OCI-LY3 (cell line): ENCODE results near the gene SHMT2.
"Not testable (repeated sequence)": the region's sequence is repeated elsewhere in the genome, so short reads cannot be mapped to it uniquely, and the experiment has no call there.

ENCODE experiments used
- H2AFZ ChIP-seq: fragments of 200-600, 300-600 bp; shearing (Covaris generic); 2 replicates; pipeline ENCODE4 v1.6.0; 2014; ENCODE audit warnings: antibody characterized with exemption, low read depth, low read length
- H3K27ac ChIP-seq: fragments of 200-600, 300-600 bp; sonication (generic); 2 replicates; pipeline ENCODE4 v1.5.1; 2014; ENCODE audit warnings: mild to moderate bottlenecking, low read length, moderate library complexity, mixed read lengths
- H3K27me3 ChIP-seq: fragments of 200-600, 300-600 bp; sonication (generic); 2 replicates; pipeline ENCODE4 v1.6.1; 2014; ENCODE audit warnings: low read depth, low read length, mixed read lengths
- H3K36me3 ChIP-seq: fragments of 200-600, 300-600 bp; sonication (generic); replicated peaks from 2 replicates; pipeline ENCODE3; 2014; ENCODE audit warnings: low read depth, low read length, mixed read lengths
- H3K4me1 ChIP-seq: fragments of 300-600, 200-600 bp; sonication (generic); 2 replicates; pipeline ENCODE4 v1.6.1; 2014; ENCODE audit warnings: low read length, mixed read lengths
- H3K4me2 ChIP-seq: fragments of 200-600, 300-600 bp; sonication (generic); 2 replicates; pipeline ENCODE4 v1.6.1; 2014; ENCODE audit warnings: low read length, mixed read lengths
- H3K4me3 ChIP-seq: fragments of 300-600, 200-600 bp; sonication (generic); 2 replicates; pipeline ENCODE4 v1.5.1; 2014; ENCODE audit warnings: antibody characterized with exemption, mild to moderate bottlenecking, low read length, moderate library complexity
- H3K79me2 ChIP-seq: fragments of 300-600, 200-600 bp; shearing (Covaris generic); 2 replicates; pipeline ENCODE4 v1.6.1; 2014; ENCODE audit warnings: mild to moderate bottlenecking, low read length, mixed read lengths
- H3K9ac ChIP-seq: fragments of 300-600, 200-600 bp; shearing (Covaris generic); 2 replicates; pipeline ENCODE4 v1.6.0; 2014; ENCODE audit warnings: mild to moderate bottlenecking, low read length, moderate library complexity
- H3K9me3 ChIP-seq: fragments of 200-600, 300-600 bp; shearing (Covaris generic); 2 replicates; pipeline ENCODE4 v1.6.1; 2014; ENCODE audit warnings: low read length, mixed read lengths; ENCODE audit not compliant: insufficient read depth
- H4K20me1 ChIP-seq: fragments of 200-600, 300-600 bp; sonication (generic); 2 replicates; pipeline ENCODE4 v1.6.1; 2016; ENCODE audit warnings: low read length, mixed read lengths; ENCODE audit not compliant: insufficient read depth
- EZH2phosphoT487 ChIP-seq: fragments of 200-600 bp; shearing (Covaris generic); IDR thresholded peaks from 2 replicates; pipeline ENCODE4 v1.6.1; 2018; ENCODE audit warnings: antibody characterized with exemption, mixed run types, low read depth
- TF ChIP-seq, protein P1 (sequence below): fragments of 200-600, 300-600 bp; sonication (generic); IDR thresholded peaks from 2 replicates; pipeline ENCODE4 v1.5.1; 2014; ENCODE audit warnings: antibody characterized with exemption, low read length, low read depth

Gene SHMT2

DNA sequence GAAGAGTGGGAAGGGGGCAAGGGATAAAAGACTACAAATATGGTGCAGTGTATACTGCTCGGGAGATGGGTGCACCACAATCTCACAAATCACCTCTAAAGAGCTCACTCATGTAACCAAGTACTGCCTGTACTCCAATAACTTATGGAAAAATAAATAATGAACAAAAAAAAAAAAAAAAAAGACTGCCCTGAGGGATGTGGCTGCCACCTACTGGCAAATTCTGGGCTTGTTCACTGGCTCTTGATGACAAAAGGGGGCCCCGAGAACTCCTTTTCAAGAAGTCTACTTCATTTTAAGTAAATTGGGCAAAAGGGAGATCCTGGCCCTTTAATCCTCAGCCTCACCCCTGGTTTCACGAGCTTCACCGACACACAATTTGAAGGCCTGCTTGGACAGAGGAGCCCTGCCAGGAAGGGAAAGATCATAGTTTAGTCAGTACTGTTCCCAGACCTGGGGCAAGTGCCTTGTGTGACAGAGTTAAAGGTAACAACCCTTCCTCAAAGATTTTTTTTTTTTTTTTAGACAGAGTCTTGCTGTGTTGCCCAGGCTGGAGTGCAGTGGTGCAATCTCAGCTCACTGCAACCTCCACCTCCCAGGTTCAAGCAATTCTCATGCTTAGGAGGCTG, 47.5 kb downstream of the SHMT2 start:
- H2AFZ ChIP-seq: no peak overlapping the region
- TF ChIP-seq, protein P1, sequence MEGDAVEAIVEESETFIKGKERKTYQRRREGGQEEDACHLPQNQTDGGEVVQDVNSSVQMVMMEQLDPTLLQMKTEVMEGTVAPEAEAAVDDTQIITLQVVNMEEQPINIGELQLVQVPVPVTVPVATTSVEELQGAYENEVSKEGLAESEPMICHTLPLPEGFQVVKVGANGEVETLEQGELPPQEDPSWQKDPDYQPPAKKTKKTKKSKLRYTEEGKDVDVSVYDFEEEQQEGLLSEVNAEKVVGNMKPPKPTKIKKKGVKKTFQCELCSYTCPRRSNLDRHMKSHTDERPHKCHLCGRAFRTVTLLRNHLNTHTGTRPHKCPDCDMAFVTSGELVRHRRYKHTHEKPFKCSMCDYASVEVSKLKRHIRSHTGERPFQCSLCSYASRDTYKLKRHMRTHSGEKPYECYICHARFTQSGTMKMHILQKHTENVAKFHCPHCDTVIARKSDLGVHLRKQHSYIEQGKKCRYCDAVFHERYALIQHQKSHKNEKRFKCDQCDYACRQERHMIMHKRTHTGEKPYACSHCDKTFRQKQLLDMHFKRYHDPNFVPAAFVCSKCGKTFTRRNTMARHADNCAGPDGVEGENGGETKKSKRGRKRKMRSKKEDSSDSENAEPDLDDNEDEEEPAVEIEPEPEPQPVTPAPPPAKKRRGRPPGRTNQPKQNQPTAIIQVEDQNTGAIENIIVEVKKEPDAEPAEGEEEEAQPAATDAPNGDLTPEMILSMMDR: peak; percentile 29
- TF ChIP-seq EZH2phosphoT487: no peak

DNA sequence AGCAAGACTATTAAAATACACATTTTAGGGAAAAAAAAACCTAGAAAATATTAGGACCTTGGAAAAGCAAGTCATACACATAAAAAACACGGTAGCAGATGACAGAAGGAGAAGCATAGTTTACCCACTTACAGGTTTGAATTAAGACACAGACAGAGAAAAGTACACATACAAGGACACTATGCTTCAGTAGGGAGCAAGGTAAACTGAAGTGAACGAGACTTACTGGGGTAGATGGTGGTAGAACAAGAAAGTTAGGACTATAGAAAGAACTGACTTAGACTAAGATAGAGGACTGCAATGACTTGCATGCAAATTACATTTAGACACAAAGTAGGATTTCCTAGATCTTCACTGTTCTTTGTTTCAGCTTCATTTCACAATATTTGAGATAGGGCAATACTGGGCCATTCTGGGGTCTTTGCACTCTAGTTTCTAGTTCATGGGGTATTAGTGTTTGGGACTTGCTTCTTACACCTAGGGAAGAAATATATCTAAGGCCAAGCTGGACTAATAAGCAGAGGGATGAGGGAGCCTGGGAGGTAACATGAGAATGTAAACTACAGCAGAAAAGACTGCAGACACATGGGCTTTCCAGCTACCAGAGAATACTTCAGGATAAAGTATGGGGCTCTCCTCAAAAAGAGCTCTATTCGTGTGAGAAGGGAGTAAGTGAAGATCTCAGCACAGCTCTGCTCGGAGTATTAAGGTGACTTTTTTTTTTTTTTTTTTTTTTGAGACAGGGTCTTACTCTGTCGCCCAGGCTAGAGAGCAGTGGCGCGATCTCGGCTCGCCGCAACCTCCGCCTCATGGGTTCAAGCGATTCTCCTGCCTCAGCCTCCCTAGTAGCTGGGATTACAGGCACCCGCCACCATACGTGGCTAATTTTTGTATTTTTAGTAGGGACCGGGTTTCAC, 49.2 kb downstream of the SHMT2 start:
- no peaks in the 10 kb centered on the region for H4K20me1 ChIP-seq
- H3K79me2 ChIP-seq: no peaks in the 10 kb centered on the region
- no peaks in the 10 kb centered on the region for H3K27me3 ChIP-seq
- H3K4me2 ChIP-seq: no peak overlapping the region
- H3K9ac ChIP-seq: no peak overlapping the region
- H3K4me1 ChIP-seq: peaks cover 9% of the 10 kb centered on the region
- peaks cover 7% of the 10 kb centered on the region for H3K36me3 ChIP-seq
- TF ChIP-seq EZH2phosphoT487: no peak
- TF ChIP-seq, protein P1: no peak
- no peak overlapping the region for H3K27ac ChIP-seq
- H3K4me3 ChIP-seq: no peak overlapping the region
- no peaks in the 10 kb centered on the region for H3K9me3 ChIP-seq
- no peak overlapping the region for H2AFZ ChIP-seq

More for the DNA sequence above, 47.5 kb downstream of the SHMT2 start:
- peaks cover 9% of the 10 kb centered on the region for H3K4me1 ChIP-seq
- H3K9ac ChIP-seq: no peak overlapping the region
- no peak overlapping the region for H3K4me2 ChIP-seq
- H3K4me3 ChIP-seq: no peak overlapping the region
- no peaks in the 10 kb centered on the region for H3K79me2 ChIP-seq
- no peaks in the 10 kb centered on the region for H3K27me3 ChIP-seq
- peaks cover 7% of the 10 kb centered on the region for H3K36me3 ChIP-seq
- no peak overlapping the region for H3K27ac ChIP-seq
- no peaks in the 10 kb centered on the region for H4K20me1 ChIP-seq
- no peaks in the 10 kb centered on the region for H3K9me3 ChIP-seq

DNA sequence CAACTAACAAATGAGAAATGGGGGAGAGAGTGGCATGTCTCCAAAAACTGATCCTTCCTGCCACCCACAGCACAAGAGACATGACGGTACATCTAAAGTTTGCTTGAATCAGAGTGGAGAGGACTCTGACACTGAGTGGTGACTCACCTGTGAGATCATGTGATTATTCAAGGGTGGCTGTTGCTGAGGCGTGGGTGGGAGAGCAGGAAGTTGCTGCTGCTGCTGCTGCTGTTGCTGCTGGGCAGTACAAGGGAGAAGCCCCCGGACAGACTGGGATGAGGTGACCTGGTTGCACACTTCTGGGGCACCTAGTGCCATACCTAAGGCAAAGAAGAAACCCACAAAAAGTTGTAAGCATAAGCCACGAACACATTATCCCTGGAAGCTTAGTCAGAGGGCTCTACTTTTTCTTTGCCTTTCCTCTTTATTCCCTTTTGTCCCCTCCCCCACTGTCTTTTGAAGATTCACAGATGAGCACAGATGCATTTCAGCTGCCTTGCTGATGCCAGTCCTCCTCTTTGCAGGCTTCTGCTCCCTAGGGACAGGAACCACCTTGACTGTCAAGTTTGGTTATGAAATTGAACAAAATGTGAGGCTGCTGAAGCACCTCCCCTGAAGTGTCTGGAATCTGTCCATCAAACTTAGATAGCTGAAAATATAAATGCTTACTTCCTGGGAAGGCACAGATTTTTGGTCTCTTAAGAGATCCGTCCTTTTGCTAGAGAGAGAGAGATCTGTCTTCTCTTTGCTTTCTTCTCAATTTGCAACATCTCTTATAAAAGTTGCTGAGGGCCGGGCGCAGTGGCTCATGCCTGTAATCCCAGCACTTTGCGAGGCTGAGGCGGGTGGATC, 50.9 kb downstream of the SHMT2 start:
- no peak for TF ChIP-seq EZH2phosphoT487
- TF ChIP-seq, protein P1: no peak
- no peak overlapping the region for H3K9ac ChIP-seq

DNA sequence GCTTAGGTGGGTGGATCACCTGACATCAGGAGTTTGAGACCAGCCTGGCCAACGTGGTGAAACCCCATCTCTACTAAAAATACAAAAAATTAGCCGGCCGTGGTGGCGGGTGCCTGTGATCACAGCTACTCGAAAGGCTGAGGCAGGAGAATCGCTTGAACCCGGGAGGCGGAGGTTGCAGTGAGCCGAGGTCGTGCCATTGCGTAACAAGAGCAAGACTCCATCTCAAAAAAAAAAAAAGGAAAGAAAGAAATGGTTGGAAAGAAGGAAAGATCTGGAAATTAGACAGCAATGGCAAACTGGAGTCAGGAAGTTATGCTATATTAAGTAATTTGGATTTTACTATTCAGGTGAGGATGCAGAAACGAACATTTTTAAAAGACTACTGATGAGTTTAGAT, 52.6 kb downstream of the SHMT2 start:
- H3K36me3 ChIP-seq: peaks cover 11% of the 10 kb centered on the region
- H3K27ac ChIP-seq, H3K4me3 ChIP-seq, H2AFZ ChIP-seq, H3K79me2 ChIP-seq, H3K4me1 ChIP-seq, H3K27me3 ChIP-seq, H3K9me3 ChIP-seq, H3K9ac ChIP-seq, H4K20me1 ChIP-seq, H3K4me2 ChIP-seq: not testable (repeated sequence)

More for the DNA sequence above, 50.9 kb downstream of the SHMT2 start:
- Histone ChIP-seq H3K4me2 (no peak overlapping the region), H3K36me3 (peaks cover 7% of the 10 kb centered on the region), H4K20me1 (no peaks in the 10 kb centered on the region), H2AFZ (no peak overlapping the region), H3K27me3 (no peaks in the 10 kb centered on the region), H3K27ac (no peak overlapping the region), H3K4me3 (no peak overlapping the region), H3K9me3 (no peaks in the 10 kb centered on the region), H3K79me2 (no peaks in the 10 kb centered on the region), H3K4me1 (peaks cover 9% of the 10 kb centered on the region)
